IMR-90 (cell line): ENCODE measurements around the gene PAFAH1B1.

Experiments
- CTCF ChIP-seq: conservative IDR thresholded peaks from 2 replicates; pipeline ENCODE4 v1.5.1; 2012; ENCODE audit warnings: mild to moderate bottlenecking, low read depth, low read length, improper control_type of control experiment
- FOS ChIP-seq: fragments of 150-350 bp; IDR thresholded peaks from 2 replicates; pipeline ENCODE4 v1.6.1; 2016; ENCODE audit warnings: low read depth, low read length

DNA sequence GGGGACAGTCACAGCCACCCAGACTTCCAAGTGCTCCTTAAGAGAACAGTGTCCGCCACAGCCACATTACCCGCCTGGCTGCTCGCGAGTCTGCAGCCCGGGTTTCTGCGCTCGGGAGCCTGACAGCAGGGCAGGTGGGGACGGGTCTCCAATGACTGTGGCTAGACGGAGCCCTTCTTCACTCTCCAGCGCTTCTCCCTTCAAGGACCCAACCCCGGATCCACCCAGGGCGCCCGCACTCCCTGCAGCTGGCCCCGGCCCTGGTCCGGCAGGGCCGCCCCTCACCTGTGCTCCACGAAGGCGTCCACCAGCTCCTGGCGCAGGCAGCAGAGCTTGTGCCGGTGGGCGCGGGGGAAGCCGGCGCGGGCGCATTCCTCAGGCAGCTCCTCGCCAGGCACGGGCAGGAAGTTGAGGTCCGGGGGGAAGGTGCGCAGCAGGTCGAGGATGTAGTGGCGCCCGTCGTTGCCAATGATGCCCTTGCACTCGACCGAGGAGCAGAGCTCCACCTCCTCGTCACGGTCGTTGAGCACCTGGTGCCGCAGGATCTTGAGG lies 104.2 kb downstream of the PAFAH1B1 start:
- TF ChIP-seq CTCF: no peak
- TF ChIP-seq FOS: no peak
